Large intestine (tissue), 12 donors: ENCODE measurements around the gene KRTAP2-4. TPM values are rescaled to one million over a fixed set of nuclear protein-coding genes. Genes with fewer than 3 reads are reported as not detected.
"Not testable (repeated sequence)": the region's sequence is repeated elsewhere in the genome, so short reads cannot be mapped to it uniquely, and the experiment has no call there.

Experiments used
- DNase-seq, 2 donors: peaks; one replicate each; pipeline versions ENCODE4 v3.0.0 to v3.0.0-alpha.2; 2013
- H3K27ac ChIP-seq: one replicate; pipeline ENCODE4 v1.5.1; 2013; ENCODE audit warnings: low read length
- H3K27me3 ChIP-seq: 2 replicates; pipeline ENCODE4 v1.6.1; 2013; ENCODE audit warnings: low read length; ENCODE audit not compliant: control insufficient read depth, insufficient read depth
- H3K36me3 ChIP-seq: 2 replicates; pipeline ENCODE4 v1.6.1; 2013; ENCODE audit warnings: low read length; ENCODE audit not compliant: control insufficient read depth, insufficient read depth
- H3K4me1 ChIP-seq: one replicate; pipeline ENCODE4 v1.6.1; 2013; ENCODE audit warnings: low read length; ENCODE audit not compliant: control insufficient read depth, insufficient read depth
- H3K4me3 ChIP-seq: one replicate; pipeline ENCODE4 v1.5.1; 2013; ENCODE audit warnings: low read length
- H3K9me3 ChIP-seq: one replicate; pipeline ENCODE4 v1.6.1; 2013; ENCODE audit warnings: mild to moderate bottlenecking, low read depth, low read length, moderate library complexity; ENCODE audit not compliant: control insufficient read depth
- WGBS: methylation state at CpG from one replicate; pipeline ENCODE4 v1.1.5; 2013; ENCODE audit warnings: low lambda C conversion rate; ENCODE audit not compliant: insufficient coverage; 5-methylcytosine and 5-hydroxymethylcytosine counted together
- long read RNA-seq, 11 donors: transcript quantifications; one replicate each; lab custom pipeline, GENCODE V29; 2026
- polyA plus RNA-seq: library from polyadenylated mRNA; unstranded; fragments of 120-200 nt; gene quantifications from one replicate; pipeline ENCODE4 v1.2.1, GENCODE V29; 2013

The KRTAP2-4 gene
- not detected for polyA plus RNA-seq
- long read RNA-seq, donor 1, result 0 reads
- long read RNA-seq, donor 2, result 0 reads
- long read RNA-seq, donor 3, result 0 reads
- long read RNA-seq, donor 4, result 0 reads
- long read RNA-seq, donor 5, result 0 reads
- long read RNA-seq, donor 6, result 0 reads
- long read RNA-seq, donor 7, result 0 reads
- long read RNA-seq, donor 8, result 0 reads
- long read RNA-seq, donor 9, result 0 reads
- long read RNA-seq, donor 10, result 0 reads
- long read RNA-seq, donor 11, result 0 reads

DNA sequence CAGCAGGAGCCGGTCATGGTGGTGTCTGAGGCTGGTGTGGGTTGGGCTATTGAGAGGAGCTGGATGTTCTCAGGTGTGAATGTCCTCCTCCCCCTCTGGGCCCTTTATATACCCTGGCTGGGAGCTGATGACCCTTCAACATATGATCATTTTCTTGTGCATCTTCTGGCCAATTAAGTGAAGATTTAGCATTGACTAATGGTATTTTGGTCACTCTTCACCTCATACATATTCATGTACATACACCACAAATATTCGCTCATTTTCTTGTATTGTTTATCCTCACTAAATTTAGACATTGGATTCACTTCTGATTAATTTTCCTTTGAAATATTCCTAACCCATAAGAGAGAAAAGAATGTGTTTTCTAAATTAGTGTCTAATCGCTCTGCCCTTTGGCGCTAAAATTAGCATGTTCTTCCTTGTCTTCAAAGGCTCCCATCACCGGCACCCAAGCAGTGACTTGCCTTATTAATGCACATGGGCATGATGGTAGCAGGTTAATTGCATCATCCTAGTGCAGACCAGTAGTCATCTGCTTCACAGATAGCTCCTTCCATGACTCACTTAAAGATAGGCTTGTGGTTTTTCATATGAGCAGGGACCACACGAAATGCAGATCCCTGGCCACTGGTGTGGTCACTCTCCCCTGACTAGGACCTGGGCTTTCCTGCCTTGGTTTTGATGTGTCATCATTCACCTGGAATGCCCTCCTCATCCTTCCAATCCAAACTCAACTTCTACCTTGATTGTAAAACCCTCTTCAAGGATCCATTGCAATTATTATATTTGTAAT is at the start of gene KRTAP2-4:
TSS of gene KRTAP2-4 (minus strand) at position 51 of the 796 bp plus-strand sequence. CDS start at position 17, 34 bp downstream.
- Histone ChIP-seq H3K27ac (no peak within 1 kb of the TSS), H3K36me3 (no peaks in the 10 kb centered on the region), H3K27me3 (peaks cover 11% of the 10 kb centered on the region), H3K4me3 (no peak within 1 kb of the TSS), H3K9me3 (no peaks in the 10 kb centered on the region), H3K4me1 (no peaks in the 10 kb centered on the region)
- no peak for DNase-seq
- WGBS, result 86% methylated on average over 1 of the region's 6 CpGs

GRCh38 chr17:41111151-41111885 is 45.6 kb upstream of the KRTAP2-4 start:
- no peaks in the 10 kb centered on the region for H3K9me3 ChIP-seq
- no peaks in the 10 kb centered on the region for H3K36me3 ChIP-seq
- no peak overlapping the region for H3K4me3 ChIP-seq
- H3K4me1 ChIP-seq, result no peaks in the 10 kb centered on the region
- peaks cover 4% of the 10 kb centered on the region for H3K27me3 ChIP-seq
- no peak overlapping the region for H3K27ac ChIP-seq
- DNase-seq, result no peak
- 100% methylated on average over 1 of the region's 2 CpGs for WGBS

- not testable (repeated sequence) for H3K4me3 ChIP-seq, DNase-seq, H3K27me3 ChIP-seq, H3K9me3 ChIP-seq, H3K36me3 ChIP-seq, H3K27ac ChIP-seq, H3K4me1 ChIP-seq
- 80% methylated on average over 1 of the region's 1 CpG for WGBS
Observed at GRCh38 chr17:41108728-41109386, 43.2 kb upstream of the KRTAP2-4 start.

DNA sequence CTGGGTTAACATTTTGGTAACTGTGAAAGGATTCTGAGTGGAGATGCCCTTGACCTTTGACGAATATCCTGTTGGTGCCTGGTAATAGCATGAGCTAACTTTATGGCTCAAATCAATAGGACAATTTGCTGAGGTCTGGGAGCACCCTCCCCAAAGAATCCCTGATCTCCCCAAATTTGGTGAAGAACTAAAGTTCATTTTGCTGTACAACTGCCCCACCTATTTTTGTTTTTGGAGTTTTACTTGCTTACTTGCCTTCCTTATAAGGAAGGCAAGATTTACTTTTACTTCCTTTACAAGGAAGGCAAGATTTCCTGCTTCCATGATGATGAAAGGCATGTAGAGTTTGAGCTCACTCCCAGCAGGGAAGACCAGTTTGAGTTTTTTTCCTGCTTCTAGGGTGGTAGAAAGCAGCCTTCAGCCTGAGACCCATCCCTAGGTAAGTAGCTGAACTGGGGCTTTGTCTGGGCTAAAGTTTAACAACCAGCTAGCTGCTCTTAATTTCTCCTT is 42.3 kb upstream of the KRTAP2-4 start:
- DNase-seq, result no peak
- Histone ChIP-seq H3K36me3 (no peaks in the 10 kb centered on the region), H3K27ac (no peak overlapping the region), H3K9me3 (no peaks in the 10 kb centered on the region), H3K27me3 (peaks cover 4% of the 10 kb centered on the region), H3K4me1 (no peaks in the 10 kb centered on the region), H3K4me3 (no peak overlapping the region)
- WGBS, result no CpG with 5 or more reads among the region's 1 CpG

GRCh38 chr17:41105347-41105746 is 39.7 kb upstream of the KRTAP2-4 start, which contains the start of gene KRTAP4-9:
Gene KRTAP4-9, plus strand, starts transcription at chr17:41105389. Its CDS starts 0 bp downstream, at chr17:41105389.
- not testable (repeated sequence) for H3K27me3 ChIP-seq, H3K4me1 ChIP-seq, DNase-seq, H3K9me3 ChIP-seq, H3K27ac ChIP-seq, H3K4me3 ChIP-seq, H3K36me3 ChIP-seq
- no CpG with 5 or more reads among the region's 10 CpGs for WGBS

DNA sequence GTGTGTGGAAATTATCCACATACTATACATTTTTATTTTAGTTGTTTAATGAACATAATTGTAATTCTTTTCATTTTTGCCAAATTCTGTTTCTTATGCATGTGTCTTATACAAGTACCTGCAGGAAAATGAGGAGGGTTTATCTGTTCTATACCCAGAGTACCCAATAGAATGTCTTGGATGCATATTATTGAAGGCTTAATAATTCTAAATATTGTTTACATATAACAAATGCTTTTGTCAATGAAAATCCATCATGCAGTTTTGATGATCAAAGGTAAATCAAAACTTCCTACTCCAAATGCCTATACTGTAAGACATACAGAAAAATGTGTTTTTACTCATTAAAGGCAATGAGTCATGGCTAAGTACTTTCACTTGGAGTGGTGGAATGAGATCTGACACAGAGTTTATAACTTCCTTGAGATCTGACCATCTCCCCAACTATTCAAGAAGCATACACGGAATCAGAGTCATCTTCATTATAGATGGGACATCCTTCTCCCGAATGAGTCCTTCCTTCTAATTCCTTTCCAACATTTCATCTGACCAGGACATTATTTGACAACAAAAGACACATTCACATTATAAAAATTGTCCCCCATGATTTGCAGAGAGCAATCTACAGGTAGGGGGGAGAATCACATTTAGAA is 38.8 kb upstream of the KRTAP2-4 start:
- H3K4me1 ChIP-seq, H3K4me3 ChIP-seq, DNase-seq, H3K27me3 ChIP-seq, H3K36me3 ChIP-seq, H3K9me3 ChIP-seq, H3K27ac ChIP-seq: not testable (repeated sequence)
- no CpG with 5 or more reads among the region's 2 CpGs for WGBS

DNA sequence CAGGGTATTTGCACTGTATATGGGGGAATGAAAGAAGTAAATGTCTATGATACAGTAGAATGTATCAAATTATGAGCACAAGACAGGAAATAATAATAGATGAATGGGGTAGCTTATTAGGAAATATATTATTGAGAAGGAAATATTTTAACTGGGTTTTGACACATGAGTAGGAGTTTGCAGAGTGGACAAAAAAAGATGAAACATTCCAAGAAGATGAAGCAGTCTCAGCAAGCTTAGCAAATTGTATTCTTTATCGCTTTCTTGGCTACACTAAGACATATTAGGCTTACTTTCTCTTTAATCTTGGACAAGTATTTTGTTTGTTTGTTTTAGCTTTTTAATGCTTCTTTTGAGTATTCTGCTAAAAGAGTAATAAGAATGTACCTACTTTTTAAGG is 38.2 kb upstream of the KRTAP2-4 start:
- Histone ChIP-seq H3K4me3 (no peak overlapping the region), H3K4me1 (no peaks in the 10 kb centered on the region), H3K9me3 (no peaks in the 10 kb centered on the region), H3K36me3 (no peaks in the 10 kb centered on the region), H3K27ac (no peak overlapping the region), H3K27me3 (peaks cover 4% of the 10 kb centered on the region)
- DNase-seq, result no peak
- no CpG with 5 or more reads among the region's 1 CpG for WGBS

DNA sequence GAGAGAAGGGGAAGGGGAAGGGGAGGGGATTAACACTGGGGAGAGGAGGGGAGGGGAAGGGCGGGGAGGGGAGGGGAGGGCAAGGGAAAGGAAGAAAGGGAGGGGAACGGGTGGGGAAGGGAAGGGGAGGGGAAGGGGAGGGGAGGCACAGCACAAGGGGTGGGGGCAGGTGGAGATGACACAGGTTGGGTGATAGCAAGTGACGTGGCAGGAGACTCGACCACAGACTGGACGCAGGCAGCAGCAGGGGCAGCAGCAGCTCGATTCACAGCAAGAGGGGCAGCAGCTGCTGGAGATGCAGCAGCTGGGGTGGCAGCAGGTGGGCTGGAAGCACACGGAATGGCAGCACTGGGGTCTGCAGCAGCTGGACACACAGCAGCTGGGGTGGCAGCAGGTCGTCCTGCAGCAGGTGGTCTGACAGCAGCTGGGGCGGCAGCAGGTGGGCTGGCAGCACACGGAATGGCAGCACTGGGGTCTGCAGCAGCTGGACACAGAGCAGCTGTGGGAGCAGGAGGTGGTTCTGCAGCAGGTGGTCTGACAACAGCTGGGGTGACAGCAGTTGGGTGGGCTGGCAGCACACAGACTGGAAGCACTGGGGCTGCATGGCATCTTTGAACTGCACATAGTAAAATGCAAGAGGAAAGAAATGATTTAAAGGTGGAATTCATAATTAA is 36.0 kb upstream of the KRTAP2-4 start, which contains the start of gene KRTAP4-16:
TSS of gene KRTAP4-16 (minus strand) at position 624 of the 674 bp plus-strand sequence. CDS start at position 624, 0 bp downstream.
- no peaks in the 10 kb centered on the region for H3K36me3 ChIP-seq
- H3K27ac ChIP-seq, result no peak within 1 kb of the TSS
- no peaks in the 10 kb centered on the region for H3K9me3 ChIP-seq
- no peaks in the 10 kb centered on the region for H3K27me3 ChIP-seq
- H3K4me1 ChIP-seq, result no peaks in the 10 kb centered on the region
- no CpG with 5 or more reads among the region's 10 CpGs for WGBS
- no peak for DNase-seq
- H3K4me3 ChIP-seq, result no peak within 1 kb of the TSS

DNA sequence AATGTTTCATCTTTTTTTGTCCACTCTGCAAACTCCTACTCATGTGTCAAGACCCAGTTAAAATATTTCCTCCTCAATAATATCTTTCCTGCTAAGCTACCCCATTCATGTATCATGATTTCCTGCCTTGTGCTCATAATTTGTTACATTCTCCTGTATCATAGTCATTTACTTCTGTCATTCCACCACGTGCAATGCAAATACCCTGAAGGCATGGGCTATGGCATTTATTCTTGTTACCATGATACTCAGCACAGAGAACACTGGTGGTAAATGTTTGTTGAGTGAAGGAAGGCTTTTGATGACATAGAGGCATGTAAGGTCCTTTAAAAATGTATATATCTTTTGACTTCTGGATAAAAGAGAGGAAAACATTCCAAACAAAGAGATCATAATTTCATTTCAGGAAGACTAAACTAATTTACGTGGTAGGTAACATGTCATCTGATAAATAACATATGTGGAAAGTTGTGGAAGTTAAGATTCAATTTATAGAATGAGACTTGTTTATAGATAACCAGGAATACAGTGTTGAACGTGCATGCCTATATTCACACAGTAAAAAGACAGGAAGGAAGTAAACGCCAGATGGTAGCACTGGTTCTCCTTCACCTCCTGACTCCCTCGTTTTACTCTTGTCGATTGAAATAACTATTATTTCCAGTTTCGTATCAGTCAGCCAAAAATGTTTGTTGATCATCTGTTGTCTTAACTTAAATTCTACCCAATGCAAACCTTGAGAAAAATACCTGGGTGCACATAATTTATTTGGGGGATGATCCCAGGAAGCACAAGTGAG is 34.2 kb upstream of the KRTAP2-4 start:
- not testable (repeated sequence) for H3K27me3 ChIP-seq, DNase-seq, H3K4me3 ChIP-seq, H3K9me3 ChIP-seq, H3K36me3 ChIP-seq, H3K4me1 ChIP-seq, H3K27ac ChIP-seq
- no CpG with 5 or more reads among the region's 7 CpGs for WGBS
